GM21423 (cell line): Measurements from ENCODE around the gene DGAT2.
"Not testable (repeated sequence)": the region's sequence is repeated elsewhere in the genome, so short reads cannot be mapped to it uniquely, and the experiment has no call there.

Experiments
- ATAC-seq: cut with Tn5 transposase; IDR thresholded peaks from one replicate; pipeline ENCODE4 v1.9.1; 2021; ENCODE audit warnings: mild to moderate bottlenecking, moderate library complexity; ENCODE audit not compliant: unreplicated experiment

DGAT2 gene, protein sequence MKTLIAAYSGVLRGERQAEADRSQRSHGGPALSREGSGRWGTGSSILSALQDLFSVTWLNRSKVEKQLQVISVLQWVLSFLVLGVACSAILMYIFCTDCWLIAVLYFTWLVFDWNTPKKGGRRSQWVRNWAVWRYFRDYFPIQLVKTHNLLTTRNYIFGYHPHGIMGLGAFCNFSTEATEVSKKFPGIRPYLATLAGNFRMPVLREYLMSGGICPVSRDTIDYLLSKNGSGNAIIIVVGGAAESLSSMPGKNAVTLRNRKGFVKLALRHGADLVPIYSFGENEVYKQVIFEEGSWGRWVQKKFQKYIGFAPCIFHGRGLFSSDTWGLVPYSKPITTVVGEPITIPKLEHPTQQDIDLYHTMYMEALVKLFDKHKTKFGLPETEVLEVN

DNA sequence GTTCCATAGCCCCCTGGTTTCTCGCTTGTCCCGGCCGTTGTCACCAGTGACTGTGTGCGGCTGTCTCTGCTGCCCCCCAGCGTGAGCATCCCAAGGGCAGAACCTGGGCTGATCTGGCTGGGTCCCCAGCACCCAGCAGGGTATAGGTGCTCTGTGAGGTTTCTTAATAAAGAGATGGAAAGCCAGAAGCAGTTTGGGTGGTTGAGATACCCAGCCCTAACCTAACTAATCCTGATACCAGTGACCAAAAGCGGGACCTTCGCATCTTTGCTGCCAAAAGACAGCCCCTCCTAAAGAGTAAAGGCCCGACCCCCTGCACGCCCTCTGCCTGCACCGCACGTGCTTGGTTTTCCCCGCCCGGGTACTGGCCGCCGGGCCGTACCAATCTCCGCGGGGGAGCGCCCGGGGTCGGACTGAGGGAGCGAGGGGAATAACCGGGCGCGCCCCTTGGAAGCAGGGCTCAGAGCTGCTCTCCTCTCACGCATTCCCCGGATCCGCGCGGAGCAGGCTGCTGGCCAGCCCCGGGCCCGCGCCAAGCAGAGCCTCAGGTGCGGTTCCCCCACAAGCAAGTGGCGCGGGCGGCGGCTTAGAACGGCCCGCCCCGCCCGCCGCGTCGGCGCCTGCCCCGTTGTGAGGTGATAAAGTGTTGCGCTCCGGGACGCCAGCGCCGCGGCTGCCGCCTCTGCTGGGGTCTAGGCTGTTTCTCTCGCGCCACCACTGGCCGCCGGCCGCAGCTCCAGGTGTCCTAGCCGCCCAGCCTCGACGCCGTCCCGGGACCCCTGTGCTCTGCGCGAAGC lies at the start of gene DGAT2:
DGAT2 (plus strand) TSS at position 667 of the 797 bp plus-strand sequence. CDS start 214 bp downstream, outside the sequence.
- ATAC-seq, result peak; percentile 65

DNA sequence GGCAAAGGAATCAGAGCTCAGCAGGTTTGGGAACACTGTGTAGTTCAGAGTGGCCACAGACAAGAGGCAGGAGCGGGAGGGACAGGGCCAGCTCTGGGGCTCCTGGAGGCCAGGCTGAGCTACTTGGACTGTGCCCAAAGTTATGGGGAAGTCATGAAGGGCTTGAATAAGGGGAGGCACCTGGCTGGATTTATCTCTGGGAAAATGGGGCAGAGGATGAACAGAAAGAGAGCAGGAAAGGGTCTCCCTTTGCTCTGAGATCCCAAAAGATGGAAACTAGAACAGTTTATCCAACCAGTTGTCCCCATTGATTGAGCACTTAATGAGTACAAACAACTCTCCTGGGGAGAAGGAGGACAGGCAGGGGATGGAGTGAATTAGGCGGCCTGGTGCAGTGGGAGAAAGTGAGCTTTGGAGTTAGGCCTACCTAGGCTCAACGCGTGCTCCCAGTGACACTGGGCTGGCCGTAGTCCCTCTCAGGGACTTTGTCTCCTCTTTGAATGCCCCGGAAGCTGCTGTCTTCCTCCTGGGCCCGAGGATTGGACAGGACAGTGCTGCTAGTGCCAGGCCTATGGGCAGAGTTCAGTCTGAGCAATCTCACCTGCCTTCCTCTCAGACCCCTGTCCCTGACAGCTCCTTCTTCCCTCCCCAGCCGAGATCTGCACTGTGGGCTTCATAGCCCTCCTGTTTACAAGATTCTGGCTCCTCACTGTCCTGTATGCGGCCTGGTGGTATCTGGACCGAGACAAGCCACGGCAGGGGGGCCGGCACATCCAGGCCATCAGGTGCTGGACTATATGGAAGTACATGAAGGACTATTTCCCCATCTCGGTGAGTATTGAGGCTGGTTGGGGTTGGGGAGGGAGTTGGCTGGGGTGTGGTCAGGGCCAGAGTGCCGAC lies 49.0 kb upstream of the DGAT2 start:
- no peak for ATAC-seq

GRCh38 chr11:75720639-75721038 lies 47.9 kb upstream of the DGAT2 start:
- ATAC-seq, result no peak

- ATAC-seq, result no peak
Measured at GRCh38 chr11:75721852-75722668, 46.5 kb upstream of the DGAT2 start.

DNA sequence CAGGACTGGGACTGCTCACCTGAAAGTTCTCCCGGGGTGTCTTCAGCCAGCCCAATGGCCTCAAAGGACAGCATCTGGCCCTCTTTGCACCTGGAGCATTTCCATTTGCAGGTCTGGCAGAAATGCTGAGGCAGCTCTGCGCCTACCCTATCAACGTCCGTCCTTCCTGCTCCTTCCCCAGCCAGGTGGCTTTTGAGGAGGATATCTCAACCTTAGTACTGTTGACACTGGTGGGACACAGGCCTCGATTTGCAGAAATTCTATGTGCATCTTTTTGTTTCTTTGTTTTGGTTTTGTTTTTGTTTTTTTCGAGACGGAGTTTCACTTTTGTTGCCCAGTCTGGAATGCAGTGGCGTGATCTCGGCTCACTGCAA lies 45.9 kb upstream of the DGAT2 start:
- no peak for ATAC-seq

DNA sequence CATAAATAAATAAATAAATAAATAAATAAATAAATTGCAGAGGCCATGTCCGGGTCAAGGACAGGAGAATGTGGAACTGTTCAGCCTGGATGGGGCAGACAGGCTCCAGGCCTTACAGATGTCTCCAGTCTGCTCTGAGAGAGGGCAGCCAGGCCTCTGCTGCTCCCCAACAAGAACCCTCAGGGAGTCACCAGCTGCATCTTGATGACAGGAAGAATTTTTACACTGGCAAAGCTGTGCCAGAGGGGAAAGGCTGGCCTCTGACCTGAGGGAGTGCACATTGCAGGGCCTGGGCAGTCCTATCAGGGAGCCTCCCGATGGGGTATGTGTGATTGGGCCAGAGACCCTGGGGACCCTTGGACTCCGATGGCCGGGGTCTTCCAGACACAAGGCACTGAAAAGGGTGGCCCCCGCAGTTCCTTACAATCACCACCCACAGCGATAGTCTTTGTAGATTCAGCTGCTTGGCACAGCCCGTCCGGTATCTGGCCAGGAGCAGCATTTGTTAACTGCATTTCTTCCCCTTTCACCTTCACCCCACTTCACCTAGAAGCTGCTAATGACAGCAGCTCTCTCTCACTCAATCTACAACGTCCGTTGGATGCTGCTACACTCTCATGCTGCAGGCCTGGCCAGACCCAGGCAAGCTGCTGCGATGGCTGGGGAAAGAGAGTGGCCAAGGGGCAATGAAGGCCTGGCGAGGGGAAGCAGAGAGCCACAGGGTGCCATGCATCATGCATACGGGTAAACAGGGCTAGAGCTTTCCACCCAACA lies 42.8 kb upstream of the DGAT2 start:
- ATAC-seq, result no peak

GRCh38 chr11:75728992-75729391 lies 39.6 kb upstream of the DGAT2 start:
- no peak for ATAC-seq

- ATAC-seq, result no peak
Measured at GRCh38 chr11:75731095-75731494, 37.5 kb upstream of the DGAT2 start.

DNA sequence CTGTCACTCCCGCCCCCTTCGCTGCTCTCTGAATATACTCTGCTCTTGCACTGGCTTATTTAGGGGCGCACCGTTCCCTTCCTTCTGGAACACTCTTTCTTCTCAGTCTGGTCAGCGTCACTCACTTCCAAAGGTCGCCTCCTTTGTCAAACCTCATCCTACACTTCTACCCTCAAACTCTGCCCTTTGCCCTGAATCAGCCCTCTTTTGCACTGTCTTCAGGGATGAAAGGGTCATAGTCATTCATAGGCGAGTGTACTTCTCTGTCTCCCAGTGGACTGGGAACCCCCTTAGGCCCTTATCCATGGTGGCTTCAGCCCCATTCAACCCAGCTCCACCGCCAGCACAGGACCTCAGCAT lies 35.5 kb upstream of the DGAT2 start:
- ATAC-seq, result no peak

DNA sequence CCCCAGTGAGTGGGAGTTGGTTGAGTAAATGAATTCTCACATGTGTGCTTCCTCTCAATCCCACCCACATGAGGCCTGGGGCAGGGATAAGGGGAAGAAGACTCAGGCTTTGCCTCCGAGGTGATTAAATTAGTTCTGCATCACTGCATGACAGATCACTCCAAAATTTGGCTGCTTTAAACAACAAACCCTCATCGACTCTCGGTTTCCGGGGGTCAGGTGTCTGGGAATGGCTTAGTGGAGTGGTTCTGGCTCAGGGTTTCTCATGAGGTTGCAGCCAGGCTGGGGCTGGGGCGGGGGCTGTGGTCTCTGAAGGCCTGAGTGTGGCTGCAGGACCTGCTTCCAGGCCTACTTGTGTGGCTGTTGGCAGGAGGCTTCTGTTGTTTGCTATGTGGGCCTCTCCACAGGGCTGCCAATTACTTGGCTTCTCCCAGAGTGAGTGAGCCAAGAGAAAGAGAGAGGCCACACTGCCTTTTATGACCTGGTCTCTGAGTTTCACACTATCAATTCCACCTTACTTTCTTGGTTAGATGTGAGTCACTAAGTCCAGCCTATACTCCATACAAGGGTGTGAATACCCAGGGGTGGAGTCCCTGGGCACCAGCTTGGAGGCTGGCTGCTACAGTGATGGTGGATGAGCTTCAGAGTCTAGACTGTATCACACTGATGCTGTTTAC lies 35.0 kb upstream of the DGAT2 start:
- ATAC-seq, result no peak

- ATAC-seq, result no peak
Measured at GRCh38 chr11:75734491-75735180, 33.9 kb upstream of the DGAT2 start.

DNA sequence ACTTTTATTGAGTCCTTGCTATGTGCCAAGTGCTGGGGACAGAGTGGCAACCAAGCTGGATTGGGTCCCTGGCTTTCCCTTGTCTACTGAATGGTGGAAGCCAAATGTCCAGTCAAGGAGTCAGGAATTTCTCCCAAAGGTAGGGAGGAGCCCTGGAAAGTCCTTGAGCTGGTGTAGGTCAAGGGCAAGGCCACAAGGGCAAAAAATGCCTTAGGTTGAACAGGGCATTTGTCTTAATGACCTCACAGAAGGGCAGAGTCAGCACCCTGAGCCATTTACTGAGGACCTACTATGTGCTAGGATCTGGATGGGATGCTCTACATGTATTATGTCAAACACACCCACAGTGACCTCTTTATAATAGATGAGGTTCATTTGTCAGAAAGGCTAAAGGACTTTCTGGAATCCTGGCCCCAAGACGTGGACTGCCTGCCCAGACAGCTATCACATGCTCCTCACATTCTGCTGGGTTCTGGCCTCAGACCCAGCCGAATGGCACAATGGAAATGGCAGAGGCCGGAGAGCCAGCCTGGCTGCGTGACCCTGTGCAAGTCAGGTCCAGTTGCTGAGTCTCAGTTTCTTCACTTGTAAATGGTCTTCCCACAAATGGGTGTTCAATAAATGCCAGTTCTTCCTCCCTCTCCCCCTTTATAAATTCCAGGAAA lies 33.3 kb upstream of the DGAT2 start:
- no peak for ATAC-seq

DNA sequence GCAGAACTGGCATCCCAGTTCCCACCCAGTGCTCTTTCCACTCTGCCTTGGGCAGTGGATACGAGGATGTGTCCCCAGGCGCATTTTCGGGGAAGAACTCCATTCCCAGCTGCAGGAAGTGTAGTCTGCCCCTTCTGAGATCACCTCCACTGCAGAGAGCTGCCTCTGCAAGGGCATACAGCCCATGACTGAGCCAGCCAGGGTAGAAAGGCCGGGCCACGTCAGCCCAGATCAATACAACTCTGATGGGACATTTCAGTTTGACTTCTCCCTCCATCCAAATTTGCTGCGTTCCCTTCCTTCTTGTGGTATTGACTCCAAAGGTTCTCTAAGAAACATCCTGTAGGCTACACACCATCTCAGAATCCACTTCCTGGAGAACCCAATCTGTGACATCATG lies 31.3 kb upstream of the DGAT2 start:
- ATAC-seq, result no peak

DNA sequence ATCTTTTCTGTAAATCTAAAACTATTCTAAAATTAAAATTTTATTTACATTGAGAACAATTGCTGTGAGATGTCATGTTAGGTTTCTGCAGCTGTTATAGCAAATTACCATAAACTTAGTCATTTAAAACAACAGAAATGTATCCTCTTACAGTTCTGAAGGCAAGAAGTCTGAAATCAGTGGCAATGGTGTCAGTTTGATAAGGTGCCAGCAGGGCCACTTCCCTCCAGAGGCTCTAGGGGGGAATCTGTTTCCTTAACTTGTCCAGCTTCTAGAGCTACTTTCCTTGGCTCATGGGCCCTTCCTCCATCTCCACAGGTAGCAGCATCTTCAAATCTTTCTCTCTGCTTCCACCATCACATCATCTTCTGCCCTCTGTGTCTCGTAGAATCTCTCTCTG lies 27.9 kb upstream of the DGAT2 start:
- ATAC-seq, result no peak

DNA sequence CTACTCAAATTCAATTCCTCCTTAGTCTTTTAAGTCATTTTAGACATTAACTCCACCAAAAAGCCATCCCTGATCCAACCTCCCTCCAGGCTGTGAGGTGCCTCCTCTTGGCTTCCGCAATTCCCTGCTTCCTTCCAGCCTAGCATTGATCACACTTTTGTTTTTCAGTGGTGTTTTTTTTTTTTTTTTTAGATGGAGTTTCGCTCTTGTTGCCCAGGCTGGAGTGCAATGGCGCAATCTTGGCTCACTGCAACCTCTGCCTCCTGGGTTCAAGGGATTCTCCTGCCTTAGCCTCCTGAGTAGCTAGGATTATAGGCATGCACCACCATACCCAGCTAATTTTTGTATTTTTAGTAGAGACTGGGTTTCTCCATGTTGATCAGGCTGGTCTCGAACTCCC lies 25.4 kb upstream of the DGAT2 start:
- not testable (repeated sequence) for ATAC-seq

DNA sequence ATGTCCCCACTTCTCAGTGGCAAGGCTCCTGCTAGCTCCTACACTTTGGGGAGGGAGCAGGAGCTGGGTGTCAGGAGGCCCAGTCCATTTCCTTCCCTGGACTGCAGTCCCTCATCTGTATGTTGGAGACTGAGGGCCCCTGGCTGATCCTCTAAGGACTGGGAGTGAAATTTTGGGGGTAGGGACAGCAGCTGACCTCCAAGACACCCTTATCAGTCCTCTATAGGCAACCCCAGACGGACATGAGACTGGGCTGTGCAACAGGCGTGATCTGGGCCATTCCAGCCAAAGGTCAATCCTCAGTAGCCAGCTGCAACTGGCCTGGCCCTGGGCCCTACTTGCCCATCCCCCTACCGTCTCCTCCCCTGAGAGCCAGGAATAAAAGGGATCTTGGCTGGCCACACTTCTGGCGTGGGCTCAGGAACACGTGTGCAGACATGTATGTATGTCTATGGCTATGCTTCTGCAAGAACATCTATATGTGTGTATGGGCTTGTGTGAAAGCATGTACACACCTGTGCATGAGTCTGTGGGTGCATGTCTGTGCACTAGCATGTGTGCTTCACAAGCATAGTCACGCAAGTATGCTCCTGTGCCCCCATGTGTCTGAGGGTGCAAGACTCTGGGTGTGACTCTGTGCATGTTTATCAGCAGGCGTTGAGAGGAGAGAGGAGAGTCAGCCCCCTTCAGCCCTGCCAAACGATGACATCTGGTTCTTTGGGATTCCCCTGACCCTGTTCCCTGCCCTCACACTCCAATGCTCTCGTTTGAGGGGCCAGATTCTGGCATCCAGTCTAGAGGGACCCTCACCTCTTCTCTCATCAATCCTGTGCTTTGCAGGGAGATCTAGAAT lies 24.6 kb upstream of the DGAT2 start:
- no peak for ATAC-seq

DNA sequence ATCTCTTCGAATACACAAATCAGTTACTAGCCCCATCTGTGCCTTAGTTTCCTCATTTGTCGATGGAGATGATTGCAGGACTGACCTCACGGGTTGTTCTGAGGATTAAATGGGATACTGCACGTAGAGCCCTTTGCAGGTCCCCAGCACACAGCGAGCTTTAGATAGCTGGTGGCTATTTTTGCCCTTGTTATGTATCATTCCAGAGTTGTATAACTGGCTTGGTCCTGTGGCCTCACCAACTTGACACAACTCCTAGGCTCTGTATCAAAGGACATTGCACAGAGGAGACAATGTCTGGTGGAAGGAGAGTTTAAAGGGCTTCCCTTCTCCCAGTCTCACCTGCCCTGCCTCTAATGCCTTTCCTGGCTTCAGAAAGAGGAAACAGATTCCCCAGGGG lies 22.8 kb upstream of the DGAT2 start:
- no peak for ATAC-seq
